K562 (cell line): ENCODE measurements around the gene CCSER1.

Experiments used
- CREB1 ChIP-seq, 2 experiments: sonication (generic) in 1 of 2; formaldehyde crosslinking in 1 of 2; IDR thresholded peaks; 2 replicates each; pipeline versions ENCODE4 v1.6.1 to v1.8.0; 2012 to 2022; ENCODE audit warnings: inconsistent platforms in 1 of 2, mild to moderate bottlenecking in 1 of 2, missing genetic modification reagents in 1 of 2, moderate library complexity in 1 of 2
- KHSRP ChIP-seq: fragments of 450-650 bp; IDR thresholded peaks from 2 replicates; pipeline ENCODE4 v1.6.1; 2017
- TOE1 ChIP-seq, 2 experiments: fragments of 450-650 bp in 1 of 2; sonication (generic) in 1 of 2; formaldehyde crosslinking in 1 of 2; IDR thresholded peaks; 2 replicates each; pipeline versions ENCODE4 v1.7.1 to v1.8.0; 2016 to 2022; ENCODE audit warnings: borderline replicate concordance in 2 of 2, mild to moderate bottlenecking in 2 of 2, antibody characterized with exemption in 1 of 2, inconsistent platforms in 1 of 2, low read depth in 1 of 2, missing genetic modification reagents in 1 of 2, moderate library complexity in 1 of 2
- ZNF347 ChIP-seq: fragments of 450-650 bp; formaldehyde crosslinking; IDR thresholded peaks from 2 replicates; pipeline ENCODE4 v1.4.0; 2020; ENCODE audit warnings: low read depth, mild to moderate bottlenecking, moderate library complexity
- TF ChIP-seq, protein P1 (sequence below), 3 experiments: IDR thresholded peaks in 2 of 3; conservative IDR thresholded peaks in 1 of 3; 2 replicates each; pipeline ENCODE4 v1.5.1; 2011 to 2012; ENCODE audit warnings: low read length in 3 of 3, mild to moderate bottlenecking in 3 of 3, control low read depth in 2 of 3, improper control_type of control experiment in 1 of 3, inconsistent platforms in 1 of 3, low read depth in 1 of 3, mixed read lengths in 1 of 3, moderate library complexity in 1 of 3; ENCODE audit not compliant: insufficient read depth in 2 of 3
- TF ChIP-seq, protein P2 (sequence below): fragments of 250-450 bp; sonication (Bioruptor Pico); IDR thresholded peaks from 2 replicates; pipeline ENCODE4 v1.4.0; 2020; ENCODE audit warnings: mild to moderate bottlenecking, moderate library complexity
- TF ChIP-seq, protein P3 (sequence below): fragments of 200-600 bp; sonication (generic); IDR thresholded peaks from one replicate; pipeline ENCODE4 v1.6.1; 2012; ENCODE audit warnings: mild to moderate bottlenecking, low read depth, low read length, inconsistent platforms

DNA sequence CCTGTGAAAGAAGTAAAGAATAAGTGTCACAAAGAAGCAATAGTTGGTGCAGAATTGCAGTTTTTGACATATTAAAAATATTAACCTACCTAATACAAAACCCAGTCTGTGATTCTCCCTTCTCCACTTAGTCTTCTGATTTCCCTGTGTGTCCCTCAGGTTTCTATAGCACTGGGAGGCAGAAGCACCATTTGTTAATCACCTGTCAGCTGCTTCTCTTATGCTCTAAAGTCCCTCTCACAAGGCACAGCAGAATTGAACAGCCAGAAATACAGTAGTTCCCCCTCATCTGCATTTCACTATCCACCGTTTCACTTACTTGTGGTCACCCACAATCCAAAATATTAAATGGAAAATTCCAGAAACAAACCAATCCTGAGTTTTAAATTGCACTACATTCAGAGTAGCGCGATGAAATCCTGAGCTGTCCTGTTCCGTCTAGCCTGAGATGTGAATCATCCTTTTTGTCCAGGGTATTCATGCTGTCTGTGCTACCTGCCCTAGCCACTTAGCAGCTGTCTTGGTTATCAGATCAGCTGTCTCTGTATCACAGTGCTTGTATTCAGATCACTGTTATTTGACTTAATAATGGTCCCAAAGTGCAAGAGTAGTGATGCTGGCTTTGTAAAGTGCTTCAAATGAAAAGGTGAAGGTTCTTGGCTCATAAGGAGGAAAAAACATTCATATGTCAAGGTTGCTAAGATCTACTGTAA lies 1192.5 kb downstream of the CCSER1 start:
- TF ChIP-seq KHSRP (no peak), TOE1 (IDR thresholded peaks at IDR 0.05; ENCODE audit: borderline replicate concordance) (no peak), TOE1 (CRISPR knock-in tag; IDR thresholded peaks at IDR 0.05; ENCODE audit: borderline replicate concordance, low read depth) (no peak), CREB1 (IDR thresholded peaks at IDR 0.05) (no peak), CREB1 (CRISPR knock-in tag; IDR thresholded peaks at IDR 0.05) (no peak), ZNF347 (no peak)
- TF ChIP-seq, protein P1, sequence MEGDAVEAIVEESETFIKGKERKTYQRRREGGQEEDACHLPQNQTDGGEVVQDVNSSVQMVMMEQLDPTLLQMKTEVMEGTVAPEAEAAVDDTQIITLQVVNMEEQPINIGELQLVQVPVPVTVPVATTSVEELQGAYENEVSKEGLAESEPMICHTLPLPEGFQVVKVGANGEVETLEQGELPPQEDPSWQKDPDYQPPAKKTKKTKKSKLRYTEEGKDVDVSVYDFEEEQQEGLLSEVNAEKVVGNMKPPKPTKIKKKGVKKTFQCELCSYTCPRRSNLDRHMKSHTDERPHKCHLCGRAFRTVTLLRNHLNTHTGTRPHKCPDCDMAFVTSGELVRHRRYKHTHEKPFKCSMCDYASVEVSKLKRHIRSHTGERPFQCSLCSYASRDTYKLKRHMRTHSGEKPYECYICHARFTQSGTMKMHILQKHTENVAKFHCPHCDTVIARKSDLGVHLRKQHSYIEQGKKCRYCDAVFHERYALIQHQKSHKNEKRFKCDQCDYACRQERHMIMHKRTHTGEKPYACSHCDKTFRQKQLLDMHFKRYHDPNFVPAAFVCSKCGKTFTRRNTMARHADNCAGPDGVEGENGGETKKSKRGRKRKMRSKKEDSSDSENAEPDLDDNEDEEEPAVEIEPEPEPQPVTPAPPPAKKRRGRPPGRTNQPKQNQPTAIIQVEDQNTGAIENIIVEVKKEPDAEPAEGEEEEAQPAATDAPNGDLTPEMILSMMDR (IDR thresholded peaks at IDR 0.05 in 2 of 3, conservative IDR thresholded peaks at IDR 0.05 in 1 of 3; ENCODE audit: insufficient read depth in 2 of 3, low read depth in 1 of 3, low read length in 3 of 3), result no peak
- TF ChIP-seq, protein P2, sequence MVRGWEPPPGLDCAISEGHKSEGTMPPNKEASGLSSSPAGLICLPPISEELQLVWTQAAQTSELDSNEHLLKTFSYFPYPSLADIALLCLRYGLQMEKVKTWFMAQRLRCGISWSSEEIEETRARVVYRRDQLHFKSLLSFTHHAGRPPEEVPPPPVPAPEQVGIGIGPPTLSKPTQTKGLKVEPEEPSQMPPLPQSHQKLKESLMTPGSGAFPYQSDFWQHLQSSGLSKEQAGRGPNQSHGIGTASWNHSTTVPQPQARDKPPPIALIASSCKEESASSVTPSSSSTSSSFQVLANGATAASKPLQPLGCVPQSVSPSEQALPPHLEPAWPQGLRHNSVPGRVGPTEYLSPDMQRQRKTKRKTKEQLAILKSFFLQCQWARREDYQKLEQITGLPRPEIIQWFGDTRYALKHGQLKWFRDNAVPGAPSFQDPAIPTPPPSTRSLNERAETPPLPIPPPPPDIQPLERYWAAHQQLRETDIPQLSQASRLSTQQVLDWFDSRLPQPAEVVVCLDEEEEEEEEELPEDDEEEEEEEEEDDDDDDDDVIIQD (CRISPR knock-in tag), result no peak
- TF ChIP-seq, protein P3, sequence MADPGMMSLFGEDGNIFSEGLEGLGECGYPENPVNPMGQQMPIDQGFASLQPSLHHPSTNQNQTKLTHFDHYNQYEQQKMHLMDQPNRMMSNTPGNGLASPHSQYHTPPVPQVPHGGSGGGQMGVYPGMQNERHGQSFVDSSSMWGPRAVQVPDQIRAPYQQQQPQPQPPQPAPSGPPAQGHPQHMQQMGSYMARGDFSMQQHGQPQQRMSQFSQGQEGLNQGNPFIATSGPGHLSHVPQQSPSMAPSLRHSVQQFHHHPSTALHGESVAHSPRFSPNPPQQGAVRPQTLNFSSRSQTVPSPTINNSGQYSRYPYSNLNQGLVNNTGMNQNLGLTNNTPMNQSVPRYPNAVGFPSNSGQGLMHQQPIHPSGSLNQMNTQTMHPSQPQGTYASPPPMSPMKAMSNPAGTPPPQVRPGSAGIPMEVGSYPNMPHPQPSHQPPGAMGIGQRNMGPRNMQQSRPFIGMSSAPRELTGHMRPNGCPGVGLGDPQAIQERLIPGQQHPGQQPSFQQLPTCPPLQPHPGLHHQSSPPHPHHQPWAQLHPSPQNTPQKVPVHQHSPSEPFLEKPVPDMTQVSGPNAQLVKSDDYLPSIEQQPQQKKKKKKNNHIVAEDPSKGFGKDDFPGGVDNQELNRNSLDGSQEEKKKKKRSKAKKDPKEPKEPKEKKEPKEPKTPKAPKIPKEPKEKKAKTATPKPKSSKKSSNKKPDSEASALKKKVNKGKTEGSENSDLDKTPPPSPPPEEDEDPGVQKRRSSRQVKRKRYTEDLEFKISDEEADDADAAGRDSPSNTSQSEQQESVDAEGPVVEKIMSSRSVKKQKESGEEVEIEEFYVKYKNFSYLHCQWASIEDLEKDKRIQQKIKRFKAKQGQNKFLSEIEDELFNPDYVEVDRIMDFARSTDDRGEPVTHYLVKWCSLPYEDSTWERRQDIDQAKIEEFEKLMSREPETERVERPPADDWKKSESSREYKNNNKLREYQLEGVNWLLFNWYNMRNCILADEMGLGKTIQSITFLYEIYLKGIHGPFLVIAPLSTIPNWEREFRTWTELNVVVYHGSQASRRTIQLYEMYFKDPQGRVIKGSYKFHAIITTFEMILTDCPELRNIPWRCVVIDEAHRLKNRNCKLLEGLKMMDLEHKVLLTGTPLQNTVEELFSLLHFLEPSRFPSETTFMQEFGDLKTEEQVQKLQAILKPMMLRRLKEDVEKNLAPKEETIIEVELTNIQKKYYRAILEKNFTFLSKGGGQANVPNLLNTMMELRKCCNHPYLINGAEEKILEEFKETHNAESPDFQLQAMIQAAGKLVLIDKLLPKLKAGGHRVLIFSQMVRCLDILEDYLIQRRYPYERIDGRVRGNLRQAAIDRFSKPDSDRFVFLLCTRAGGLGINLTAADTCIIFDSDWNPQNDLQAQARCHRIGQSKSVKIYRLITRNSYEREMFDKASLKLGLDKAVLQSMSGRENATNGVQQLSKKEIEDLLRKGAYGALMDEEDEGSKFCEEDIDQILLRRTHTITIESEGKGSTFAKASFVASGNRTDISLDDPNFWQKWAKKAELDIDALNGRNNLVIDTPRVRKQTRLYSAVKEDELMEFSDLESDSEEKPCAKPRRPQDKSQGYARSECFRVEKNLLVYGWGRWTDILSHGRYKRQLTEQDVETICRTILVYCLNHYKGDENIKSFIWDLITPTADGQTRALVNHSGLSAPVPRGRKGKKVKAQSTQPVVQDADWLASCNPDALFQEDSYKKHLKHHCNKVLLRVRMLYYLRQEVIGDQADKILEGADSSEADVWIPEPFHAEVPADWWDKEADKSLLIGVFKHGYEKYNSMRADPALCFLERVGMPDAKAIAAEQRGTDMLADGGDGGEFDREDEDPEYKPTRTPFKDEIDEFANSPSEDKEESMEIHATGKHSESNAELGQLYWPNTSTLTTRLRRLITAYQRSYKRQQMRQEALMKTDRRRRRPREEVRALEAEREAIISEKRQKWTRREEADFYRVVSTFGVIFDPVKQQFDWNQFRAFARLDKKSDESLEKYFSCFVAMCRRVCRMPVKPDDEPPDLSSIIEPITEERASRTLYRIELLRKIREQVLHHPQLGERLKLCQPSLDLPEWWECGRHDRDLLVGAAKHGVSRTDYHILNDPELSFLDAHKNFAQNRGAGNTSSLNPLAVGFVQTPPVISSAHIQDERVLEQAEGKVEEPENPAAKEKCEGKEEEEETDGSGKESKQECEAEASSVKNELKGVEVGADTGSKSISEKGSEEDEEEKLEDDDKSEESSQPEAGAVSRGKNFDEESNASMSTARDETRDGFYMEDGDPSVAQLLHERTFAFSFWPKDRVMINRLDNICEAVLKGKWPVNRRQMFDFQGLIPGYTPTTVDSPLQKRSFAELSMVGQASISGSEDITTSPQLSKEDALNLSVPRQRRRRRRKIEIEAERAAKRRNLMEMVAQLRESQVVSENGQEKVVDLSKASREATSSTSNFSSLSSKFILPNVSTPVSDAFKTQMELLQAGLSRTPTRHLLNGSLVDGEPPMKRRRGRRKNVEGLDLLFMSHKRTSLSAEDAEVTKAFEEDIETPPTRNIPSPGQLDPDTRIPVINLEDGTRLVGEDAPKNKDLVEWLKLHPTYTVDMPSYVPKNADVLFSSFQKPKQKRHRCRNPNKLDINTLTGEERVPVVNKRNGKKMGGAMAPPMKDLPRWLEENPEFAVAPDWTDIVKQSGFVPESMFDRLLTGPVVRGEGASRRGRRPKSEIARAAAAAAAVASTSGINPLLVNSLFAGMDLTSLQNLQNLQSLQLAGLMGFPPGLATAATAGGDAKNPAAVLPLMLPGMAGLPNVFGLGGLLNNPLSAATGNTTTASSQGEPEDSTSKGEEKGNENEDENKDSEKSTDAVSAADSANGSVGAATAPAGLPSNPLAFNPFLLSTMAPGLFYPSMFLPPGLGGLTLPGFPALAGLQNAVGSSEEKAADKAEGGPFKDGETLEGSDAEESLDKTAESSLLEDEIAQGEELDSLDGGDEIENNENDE, result no peak
